ENCODE results near the gene TPPP.
"Not testable (repeated sequence)": the region's sequence is repeated elsewhere in the genome, so short reads cannot be mapped to it uniquely, and the experiment has no call there.

The TPPP gene

DNA sequence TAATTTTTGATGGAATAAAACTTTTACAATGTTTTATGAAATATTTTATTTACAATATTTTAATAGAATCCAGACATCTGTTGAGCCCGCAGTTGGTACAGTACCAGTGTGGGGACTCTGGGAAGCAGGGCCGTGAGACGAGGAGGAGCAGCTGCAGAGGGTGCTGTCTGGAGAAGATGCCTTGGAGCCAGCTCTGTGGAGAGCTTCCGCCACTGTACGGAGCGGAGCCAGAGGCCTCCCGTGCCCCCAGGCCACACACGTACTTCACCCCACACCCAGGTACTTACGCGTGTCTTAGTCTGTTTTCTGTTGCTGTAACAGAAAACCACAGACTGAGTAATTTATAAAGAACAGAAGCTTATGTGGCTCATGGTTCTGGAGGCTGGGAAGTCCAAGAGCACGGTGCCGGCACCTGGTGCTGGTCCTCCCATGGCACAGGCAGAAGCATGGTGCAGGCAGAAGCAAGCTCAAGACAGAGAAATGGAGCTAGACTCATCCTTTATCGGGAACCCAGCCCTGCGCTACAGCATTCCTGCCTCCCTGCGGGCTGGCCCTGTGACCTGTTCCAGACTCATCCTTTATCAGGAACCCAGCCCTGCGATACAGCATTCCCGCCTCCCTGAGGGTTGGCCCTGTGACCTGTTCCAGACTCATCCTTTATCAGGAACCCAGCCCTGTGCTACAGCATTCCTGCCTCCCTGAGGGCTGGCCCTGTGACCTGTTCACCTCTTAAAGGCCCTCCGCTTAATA is 57.7 kb downstream of the TPPP start:
- Histone ChIP-seq H3K4me1 (ENCODE audit: low read length) (no peaks in the 10 kb centered on the region), H2AFZ (ENCODE audit: low read length) (no peak overlapping the region), H3K79me2 (ENCODE audit: low read length) (no peaks in the 10 kb centered on the region; the same call in 1 of the 2 replicates), H3K27ac (ENCODE audit: low read length) (no peak overlapping the region), H3K9ac (ENCODE audit: low read length) (no peak overlapping the region), H4K20me1 (ENCODE audit: insufficient read depth, low read length) (no peaks in the 10 kb centered on the region), H3K9me2 (replicated peaks; ENCODE audit: insufficient read depth, low read length) (no peaks in the 10 kb centered on the region), H3K4me2 (ENCODE audit: low read depth, low read length) (no peak overlapping the region), H3K4me3 (ENCODE audit: low read length) (no peak overlapping the region), H3K27me3 (replicated peaks; ENCODE audit: insufficient read depth, low read length) (no peaks in the 10 kb centered on the region), H3K9me3 (replicated peaks; ENCODE audit: insufficient read depth, low read length) (no peaks in the 10 kb centered on the region), H3K36me3 (replicated peaks; ENCODE audit: insufficient read depth, low read length) (peaks cover 6% of the 10 kb centered on the region; the same call in 1 of the 2 replicates), H3F3A (ENCODE audit: insufficient read depth, low read length) (no peaks in the 10 kb centered on the region)
- no peak for DNase-seq
- TF ChIP-seq CTCF (IDR thresholded peaks at IDR 0.05; ENCODE audit: low read length) (no peak), EZH2phosphoT487 (IDR thresholded peaks at IDR 0.05; ENCODE audit: low read length) (no peak), EZH2 (optimal IDR thresholded peaks at IDR 0.05; ENCODE audit: low read depth, low read length) (no peak)

DNA sequence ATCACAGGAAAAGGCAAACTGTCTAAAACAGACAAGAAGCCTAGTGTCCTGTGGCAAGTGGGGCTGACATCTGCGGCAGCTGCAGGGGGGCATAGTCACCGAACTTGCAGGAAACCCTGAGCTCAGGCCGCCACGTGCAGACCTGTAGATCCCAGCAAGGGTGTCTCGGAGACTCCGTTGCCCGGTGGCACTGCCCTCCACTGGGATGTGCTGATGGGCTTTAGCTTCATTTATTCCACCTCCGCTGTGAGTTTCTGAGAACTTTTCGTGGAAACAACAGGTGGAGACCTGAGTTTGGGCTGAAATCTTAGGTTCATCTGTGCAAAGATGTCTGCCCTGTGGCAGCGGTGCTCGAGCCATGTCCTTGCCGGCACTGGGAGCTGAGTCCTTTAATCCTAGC is 59.0 kb downstream of the TPPP start:
- Histone ChIP-seq H3K9ac (ENCODE audit: low read length) (no peak overlapping the region), H3K36me3 (replicated peaks; ENCODE audit: insufficient read depth, low read length) (peaks cover 6% of the 10 kb centered on the region; the same call in 1 of the 2 replicates), H3K9me3 (replicated peaks; ENCODE audit: insufficient read depth, low read length) (no peaks in the 10 kb centered on the region), H3K27me3 (replicated peaks; ENCODE audit: insufficient read depth, low read length) (no peaks in the 10 kb centered on the region), H2AFZ (ENCODE audit: low read length) (no peak overlapping the region), H3K4me3 (ENCODE audit: low read length) (no peak overlapping the region), H4K20me1 (ENCODE audit: insufficient read depth, low read length) (no peaks in the 10 kb centered on the region), H3K4me1 (ENCODE audit: low read length) (no peaks in the 10 kb centered on the region), H3K79me2 (ENCODE audit: low read length) (no peaks in the 10 kb centered on the region; the same call in 1 of the 2 replicates), H3K4me2 (ENCODE audit: low read depth, low read length) (no peak overlapping the region), H3K9me2 (replicated peaks; ENCODE audit: insufficient read depth, low read length) (no peaks in the 10 kb centered on the region), H3F3A (ENCODE audit: insufficient read depth, low read length) (no peaks in the 10 kb centered on the region), H3K27ac (ENCODE audit: low read length) (no peak overlapping the region)
- TF ChIP-seq EZH2phosphoT487 (IDR thresholded peaks at IDR 0.05; ENCODE audit: low read length) (no peak), CTCF (IDR thresholded peaks at IDR 0.05; ENCODE audit: low read length) (no peak), EZH2 (optimal IDR thresholded peaks at IDR 0.05; ENCODE audit: low read depth, low read length) (no peak)
- DNase-seq = no peak

DNA sequence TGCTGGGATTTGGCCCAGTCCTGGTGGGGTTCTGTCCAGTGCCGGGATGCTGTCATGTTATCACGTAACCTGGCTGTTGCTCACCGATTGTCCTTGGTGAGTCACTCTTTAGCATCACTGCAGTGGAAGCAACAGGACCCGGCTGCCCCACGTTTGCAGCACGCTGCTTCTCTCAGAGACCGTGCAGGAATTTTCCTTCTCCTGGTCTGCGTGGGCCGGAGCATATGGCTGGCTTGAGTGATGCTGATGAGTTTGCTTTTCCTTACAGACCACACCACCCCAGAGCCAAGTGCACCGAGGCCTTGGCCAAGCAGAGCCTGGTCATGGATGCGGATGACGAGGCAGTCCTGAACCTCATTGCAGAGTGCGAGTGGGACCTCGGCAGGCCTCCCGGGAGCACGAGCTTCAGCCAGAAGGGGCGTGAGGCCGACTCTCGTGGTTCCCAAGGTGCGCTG is 59.6 kb downstream of the TPPP start:
- peaks cover 6% of the 10 kb centered on the region; the same call in 1 of the 2 replicates for H3K36me3 ChIP-seq (replicated peaks; ENCODE audit: insufficient read depth, low read length)
- H3K9ac ChIP-seq (ENCODE audit: low read length) = no peak overlapping the region
- no peaks in the 10 kb centered on the region; the same call in 1 of the 2 replicates for H3K79me2 ChIP-seq (ENCODE audit: low read length)
- no peak overlapping the region for H2AFZ ChIP-seq (ENCODE audit: low read length)
- no peaks in the 10 kb centered on the region for H4K20me1 ChIP-seq (ENCODE audit: insufficient read depth, low read length)
- no peak overlapping the region for H3K27ac ChIP-seq (ENCODE audit: low read length)
- H3K9me2 ChIP-seq (replicated peaks; ENCODE audit: insufficient read depth, low read length) = no peaks in the 10 kb centered on the region
- no peak overlapping the region for H3K4me2 ChIP-seq (ENCODE audit: low read depth, low read length)
- no peaks in the 10 kb centered on the region for H3K27me3 ChIP-seq (replicated peaks; ENCODE audit: insufficient read depth, low read length)
- H3F3A ChIP-seq (ENCODE audit: insufficient read depth, low read length) = no peaks in the 10 kb centered on the region
- TF ChIP-seq EZH2phosphoT487 (IDR thresholded peaks at IDR 0.05; ENCODE audit: low read length) (no peak), CTCF (IDR thresholded peaks at IDR 0.05; ENCODE audit: low read length) (no peak), EZH2 (optimal IDR thresholded peaks at IDR 0.05; ENCODE audit: low read depth, low read length) (no peak)
- no peak for DNase-seq
- no peak overlapping the region for H3K4me3 ChIP-seq (ENCODE audit: low read length)
- no peaks in the 10 kb centered on the region for H3K9me3 ChIP-seq (replicated peaks; ENCODE audit: insufficient read depth, low read length)
- H3K4me1 ChIP-seq (ENCODE audit: low read length) = no peaks in the 10 kb centered on the region

DNA sequence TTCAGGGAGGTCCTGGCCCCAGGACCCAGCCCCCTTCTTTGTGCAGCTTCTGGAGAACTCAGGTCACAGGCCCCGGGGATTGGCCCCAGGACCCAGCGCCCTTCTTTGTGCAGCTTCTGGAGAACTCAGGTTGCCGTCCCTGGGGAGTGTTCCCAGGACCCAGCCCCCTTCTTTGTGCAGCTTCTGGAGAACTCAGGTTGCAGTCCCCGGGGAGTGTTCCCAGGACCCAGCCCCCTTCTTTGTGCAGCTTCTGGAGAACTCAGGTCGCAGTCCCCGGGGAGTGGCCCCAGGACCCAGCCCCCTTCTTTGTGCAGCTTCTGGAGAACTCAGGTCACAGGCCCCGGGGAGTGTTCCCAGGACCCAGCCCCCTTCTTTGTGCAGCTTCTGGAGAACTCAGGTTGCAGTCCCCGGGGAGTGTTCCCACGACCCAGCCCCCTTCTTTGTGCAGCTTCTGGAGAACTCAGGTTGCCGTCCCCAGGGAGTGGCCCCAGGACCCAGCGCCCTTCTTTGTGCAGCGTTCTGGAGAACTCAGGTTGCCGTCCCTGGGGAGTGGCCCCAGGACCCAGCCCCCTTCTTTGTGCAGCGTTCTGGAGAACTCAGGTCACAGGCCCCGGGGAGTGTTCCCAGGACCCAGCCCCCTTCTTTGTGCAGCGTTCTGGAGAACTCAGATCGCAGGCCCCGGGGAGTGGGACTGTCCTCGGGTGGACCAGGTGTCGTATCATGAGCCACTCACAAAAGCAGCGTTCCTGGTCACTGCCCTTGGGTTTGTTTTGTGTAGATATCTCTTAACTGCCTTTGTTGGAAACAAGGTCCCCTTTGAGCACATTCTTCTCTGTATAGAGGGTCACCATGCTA is 64.6 kb downstream of the TPPP start:
- H3K36me3 ChIP-seq (replicated peaks; ENCODE audit: insufficient read depth, low read length) = not testable (repeated sequence)

More for the DNA sequence above, 64.6 kb downstream of the TPPP start:
- peaks cover 11% of the 10 kb centered on the region for H3K79me2 ChIP-seq (ENCODE audit: low read length)
- H2AFZ ChIP-seq (ENCODE audit: low read length); H3K27me3 ChIP-seq (replicated peaks; ENCODE audit: insufficient read depth, low read length); H3F3A ChIP-seq (ENCODE audit: insufficient read depth, low read length); H3K4me1 ChIP-seq (ENCODE audit: low read length); H3K4me2 ChIP-seq (ENCODE audit: low read depth, low read length); H3K9ac ChIP-seq (ENCODE audit: low read length); H3K9me3 ChIP-seq (replicated peaks; ENCODE audit: insufficient read depth, low read length); H3K9me2 ChIP-seq (replicated peaks; ENCODE audit: insufficient read depth, low read length); H3K27ac ChIP-seq (ENCODE audit: low read length); DNase-seq; H3K4me3 ChIP-seq (ENCODE audit: low read length); H4K20me1 ChIP-seq (ENCODE audit: insufficient read depth, low read length): not testable (repeated sequence)
